ENCODE measurements around the gene OPN4. TPM values are rescaled to one million over a fixed set of nuclear protein-coding genes. Genes with fewer than 3 reads are reported as not detected.

Gene OPN4
- not detected in 2 replicates for total RNA-seq (2016; rRNA removed; fragmentation: Illumina TruSeq; extraction: Trizol)
- total RNA-seq (2016; cell fraction: cytosol; rRNA removed; fragmentation: Illumina TruSeq; extraction: Trizol; ENCODE audit: low read depth) = not detected in 2 replicates
- total RNA-seq (2016; cell fraction: insoluble cytoplasmic fraction; rRNA removed; fragmentation: Illumina TruSeq; extraction: Trizol) = not detected in 2 replicates
- not detected in 2 replicates for total RNA-seq (2016; cell fraction: membrane; rRNA removed; fragmentation: Illumina TruSeq; extraction: Trizol)
- total RNA-seq (2016; cell fraction: nucleus; rRNA removed; fragmentation: Illumina TruSeq; extraction: Trizol) = not detected in 2 replicates
- polyA plus RNA-seq (2011; rRNA removed) = not detected in 2 replicates
- polyA plus RNA-seq (2011; cell fraction: cytosol; rRNA removed) = not detected in 2 replicates
- polyA plus RNA-seq (2011; cell fraction: nucleus; rRNA removed) = not detected in 2 replicates
- not detected in 2 replicates for polyA plus RNA-seq (2012)
- polyA plus RNA-seq (2016; cell fraction: cytosol; fragmentation: Illumina TruSeq; extraction: Trizol; ENCODE audit: low read depth) = not detected in 2 replicates
- not detected in 2 replicates for polyA plus RNA-seq (2016; cell fraction: insoluble cytoplasmic fraction; fragmentation: Illumina TruSeq; extraction: Trizol; ENCODE audit: low read depth)
- polyA plus RNA-seq (2016; cell fraction: membrane; fragmentation: Illumina TruSeq; extraction: Trizol; ENCODE audit: low read depth) = not detected in 2 replicates
- not detected in 2 replicates for polyA plus RNA-seq (2016; cell fraction: nucleus; fragmentation: Illumina TruSeq; extraction: Trizol; ENCODE audit: insufficient read depth, low read depth)
- polyA minus RNA-seq (2011; rRNA and poly(A)+ RNA removed; ENCODE audit: low replicate concordance) = not detected in 2 replicates
- not detected in 2 replicates for polyA minus RNA-seq (2011; cell fraction: cytosol; rRNA and poly(A)+ RNA removed)
- not detected in 2 replicates for polyA minus RNA-seq (2011; cell fraction: nucleus; rRNA and poly(A)+ RNA removed)
- not detected for Bru-seq, nascent RNA
- BruChase-seq, experiment 1, labeled RNA remaining after a 6-hour chase = not detected
- not detected for BruChase-seq, experiment 2, labeled RNA remaining after a 2-hour chase
- long read RNA-seq, experiment 1 = 0 reads
- long read RNA-seq, experiment 2 = 0 reads

- no peak within 1 kb of the TSS for H2AFZ ChIP-seq (ENCODE audit: low read length)
- H4K20me1 ChIP-seq (ENCODE audit: insufficient read depth, low read length) = no peaks in the 10 kb centered on the region
- no peak within 1 kb of the TSS for H3K9ac ChIP-seq (ENCODE audit: insufficient read depth, low read depth, low read length)
- ATAC-seq = no peak
- ChIA-PET CTCF (ENCODE audit: low intra/inter-chr PET ratio, low total read pairs) (no interaction called here), POLR2A (interaction anchor here (0.6 kb wide), 1 partner anchor 119 kb away, joined by 3 read pairs; no protein-coding TSS in a partner anchor)
- no peak within 1 kb of the TSS for H3K27ac ChIP-seq (ENCODE audit: extremely low read length, insufficient read depth, low read length)
- no peak within 1 kb of the TSS for H3K4me2 ChIP-seq (ENCODE audit: low read depth, low read length)
- no peak for DNase-seq (ENCODE audit: low spot score)
- no TSS peak for BruUV-seq (replicated peaks)
- TF ChIP-seq NKX3-1 (CRISPR knock-in tag; IDR thresholded peaks at IDR 0.05) (no peak), DRAP1 (CRISPR knock-in tag; IDR thresholded peaks at IDR 0.05) (no peak), ZNF768 (CRISPR knock-in tag; IDR thresholded peaks at IDR 0.05) (0 out of 2 replicates have a peak, but pooled peaks have one; percentile 19)
- TF ChIP-seq, protein P1, sequence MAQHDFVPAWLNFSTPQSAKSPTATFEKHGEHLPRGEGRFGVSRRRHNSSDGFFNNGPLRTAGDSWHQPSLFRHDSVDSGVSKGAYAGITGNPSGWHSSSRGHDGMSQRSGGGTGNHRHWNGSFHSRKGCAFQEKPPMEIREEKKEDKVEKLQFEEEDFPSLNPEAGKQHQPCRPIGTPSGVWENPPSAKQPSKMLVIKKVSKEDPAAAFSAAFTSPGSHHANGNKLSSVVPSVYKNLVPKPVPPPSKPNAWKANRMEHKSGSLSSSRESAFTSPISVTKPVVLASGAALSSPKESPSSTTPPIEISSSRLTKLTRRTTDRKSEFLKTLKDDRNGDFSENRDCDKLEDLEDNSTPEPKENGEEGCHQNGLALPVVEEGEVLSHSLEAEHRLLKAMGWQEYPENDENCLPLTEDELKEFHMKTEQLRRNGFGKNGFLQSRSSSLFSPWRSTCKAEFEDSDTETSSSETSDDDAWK (CRISPR knock-in tag; IDR thresholded peaks at IDR 0.05) = no peak
- TF ChIP-seq, protein P2, sequence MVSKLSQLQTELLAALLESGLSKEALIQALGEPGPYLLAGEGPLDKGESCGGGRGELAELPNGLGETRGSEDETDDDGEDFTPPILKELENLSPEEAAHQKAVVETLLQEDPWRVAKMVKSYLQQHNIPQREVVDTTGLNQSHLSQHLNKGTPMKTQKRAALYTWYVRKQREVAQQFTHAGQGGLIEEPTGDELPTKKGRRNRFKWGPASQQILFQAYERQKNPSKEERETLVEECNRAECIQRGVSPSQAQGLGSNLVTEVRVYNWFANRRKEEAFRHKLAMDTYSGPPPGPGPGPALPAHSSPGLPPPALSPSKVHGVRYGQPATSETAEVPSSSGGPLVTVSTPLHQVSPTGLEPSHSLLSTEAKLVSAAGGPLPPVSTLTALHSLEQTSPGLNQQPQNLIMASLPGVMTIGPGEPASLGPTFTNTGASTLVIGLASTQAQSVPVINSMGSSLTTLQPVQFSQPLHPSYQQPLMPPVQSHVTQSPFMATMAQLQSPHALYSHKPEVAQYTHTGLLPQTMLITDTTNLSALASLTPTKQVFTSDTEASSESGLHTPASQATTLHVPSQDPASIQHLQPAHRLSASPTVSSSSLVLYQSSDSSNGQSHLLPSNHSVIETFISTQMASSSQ (IDR thresholded peaks at IDR 0.05; ENCODE audit: low read depth) = no peak
- TF ChIP-seq, protein P2 (CRISPR knock-in tag; IDR thresholded peaks at IDR 0.05; ENCODE audit: borderline replicate concordance) = no peak
- H3K4me3 ChIP-seq (replicated peaks in 1 of 3; ENCODE audit: insufficient read depth in 1 of 3, low read depth in 2 of 3, low read length in 3 of 3) = no peak within 1 kb of the TSS
- no peaks in the 10 kb centered on the region for H3K9me3 ChIP-seq (ENCODE audit: low read length)
- H3K4me1 ChIP-seq (ENCODE audit: insufficient read depth, low read length) = no peaks in the 10 kb centered on the region
- intact Hi-C loops (cut with micrococcal nuclease; ENCODE audit: unreplicated experiment) (no loop called here), in situ Hi-C loops (cut with HindIII; ENCODE audit: extremely low pct_ligation_motif_present, low pct_unique_long_range_greater_than_20kb) (no loop called here)
- no peaks in the 10 kb centered on the region for H3K36me3 ChIP-seq (replicated peaks in 1 of 2; ENCODE audit: control insufficient read depth in 1 of 2, insufficient read depth in 2 of 2, low read length in 2 of 2)
- WGBS (ENCODE audit: low lambda C conversion rate) = 48% methylated on average over 12 of the region's 17 CpGs
- no peak for FAIRE-seq
- H3K79me2 ChIP-seq (ENCODE audit: insufficient read depth, low read length) = no peaks in the 10 kb centered on the region
- H3K27me3 ChIP-seq (ENCODE audit: control insufficient read depth in 1 of 2, insufficient read depth in 2 of 2, low read length in 2 of 2) = peaks cover 8 to 52% of the 10 kb centered on the region in 2 experiments
Observed at GRCh38 chr10:86654411-86655172, at the start of gene OPN4. Gene OPN4, plus strand, starts transcription at chr10:86654547. Its CDS starts 237 bp downstream, at chr10:86654784.
